Calu3 (cell line): ENCODE data around the gene CCDC32. TPM values are rescaled to one million over a fixed set of nuclear protein-coding genes. Genes with fewer than 3 reads are reported as not detected.

ENCODE experiments used
- BruUV-seq: library from RNA; stranded (reverse); fragments of 400-500 nt; replicated peaks from 2 replicates; lab custom pipeline; 2021; lab: Mats Ljungman, UMichigan
- CTCF ChIA-PET: fragments of 300-600 bp; sonication (Branson Sonifier 250); formaldehyde crosslinking; loops from one replicate; lab custom pipeline; 2022; ENCODE audit warnings: antibody characterized with exemption; lab: Charles Lee
- DNase-seq: peaks from one replicate; pipeline ENCODE4 v3.0.0; 2022
- H3K27ac Mint-ChIP-seq: one replicate; pipeline ENCODE4 v1.8.0; 2022; ENCODE audit warnings: mixed read lengths; ENCODE audit not compliant: unreplicated experiment
- H3K27me3 Mint-ChIP-seq: one replicate; pipeline ENCODE4 v1.8.0; 2022; ENCODE audit warnings: mixed read lengths; ENCODE audit not compliant: unreplicated experiment
- H3K36me3 Mint-ChIP-seq: one replicate; pipeline ENCODE4 v1.8.0; 2022; ENCODE audit warnings: mild to moderate bottlenecking, moderate library complexity, mixed read lengths; ENCODE audit not compliant: insufficient read depth, unreplicated experiment
- H3K4me1 Mint-ChIP-seq: one replicate; pipeline ENCODE4 v1.8.0; 2022; ENCODE audit warnings: mild to moderate bottlenecking, low read depth, mixed read lengths; ENCODE audit not compliant: unreplicated experiment
- H3K4me3 Mint-ChIP-seq: one replicate; pipeline ENCODE4 v1.8.0; 2022; ENCODE audit warnings: mild to moderate bottlenecking, low read depth, moderate library complexity, mixed read lengths; ENCODE audit not compliant: unreplicated experiment
- H3K9me3 Mint-ChIP-seq: one replicate; pipeline ENCODE4 v1.8.0; 2022; ENCODE audit warnings: low read depth, mixed read lengths; ENCODE audit not compliant: unreplicated experiment
- intact Hi-C: fragments of 100-400 bp; cut with micrococcal nuclease; formaldehyde crosslinking; loops from one replicate; pipeline ENCODE4 v1.10.0; 2022; ENCODE audit not compliant: unreplicated experiment
- total RNA-seq: library from RNA; stranded (reverse); gene quantifications from 2 replicates; pipeline ENCODE4 v1.2.3, GENCODE V29; 2022
- TF ChIP-seq, protein P1 (sequence below): fragments of 200-600 bp; IDR thresholded peaks from one replicate; pipeline ENCODE4 v1.8.0; 2022; ENCODE audit warnings: antibody characterized with exemption; ENCODE audit not compliant: unreplicated experiment

CCDC32 gene
- total RNA-seq, 1 experiment from 2014 or later = 13.6 TPM

DNA sequence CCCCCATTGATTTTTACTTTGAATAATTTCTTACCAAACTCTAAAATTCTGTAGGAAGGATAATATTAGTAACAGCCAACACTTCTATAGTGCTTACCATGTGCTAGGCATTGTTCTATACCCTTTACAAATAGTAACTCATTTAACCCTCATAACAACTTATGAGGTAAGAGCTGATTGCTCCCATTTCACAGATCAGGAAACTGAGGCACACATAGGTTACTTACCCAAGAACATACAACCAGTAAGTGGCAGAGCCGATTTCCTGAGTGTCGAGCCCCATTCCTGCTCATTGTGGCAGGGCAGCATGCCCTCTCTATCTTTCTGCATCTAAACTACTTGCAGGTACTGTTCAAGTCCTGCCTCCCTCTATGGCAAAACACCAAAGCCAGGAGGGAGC lies 9.0 kb downstream of the CCDC32 start:
- no peak for DNase-seq
- Mint-ChIP-seq H3K27me3 (no peaks in the 10 kb centered on the region), H3K27ac (no peak overlapping the region), H3K4me1 (no peaks in the 10 kb centered on the region), H3K36me3 (no peaks in the 10 kb centered on the region), H3K9me3 (no peaks in the 10 kb centered on the region), H3K4me3 (no peak overlapping the region)
- TF ChIP-seq, protein P1, sequence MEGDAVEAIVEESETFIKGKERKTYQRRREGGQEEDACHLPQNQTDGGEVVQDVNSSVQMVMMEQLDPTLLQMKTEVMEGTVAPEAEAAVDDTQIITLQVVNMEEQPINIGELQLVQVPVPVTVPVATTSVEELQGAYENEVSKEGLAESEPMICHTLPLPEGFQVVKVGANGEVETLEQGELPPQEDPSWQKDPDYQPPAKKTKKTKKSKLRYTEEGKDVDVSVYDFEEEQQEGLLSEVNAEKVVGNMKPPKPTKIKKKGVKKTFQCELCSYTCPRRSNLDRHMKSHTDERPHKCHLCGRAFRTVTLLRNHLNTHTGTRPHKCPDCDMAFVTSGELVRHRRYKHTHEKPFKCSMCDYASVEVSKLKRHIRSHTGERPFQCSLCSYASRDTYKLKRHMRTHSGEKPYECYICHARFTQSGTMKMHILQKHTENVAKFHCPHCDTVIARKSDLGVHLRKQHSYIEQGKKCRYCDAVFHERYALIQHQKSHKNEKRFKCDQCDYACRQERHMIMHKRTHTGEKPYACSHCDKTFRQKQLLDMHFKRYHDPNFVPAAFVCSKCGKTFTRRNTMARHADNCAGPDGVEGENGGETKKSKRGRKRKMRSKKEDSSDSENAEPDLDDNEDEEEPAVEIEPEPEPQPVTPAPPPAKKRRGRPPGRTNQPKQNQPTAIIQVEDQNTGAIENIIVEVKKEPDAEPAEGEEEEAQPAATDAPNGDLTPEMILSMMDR = no peak
- BruUV-seq = no TSS peak
- intact Hi-C loops = no loop called here
- CTCF ChIA-PET = no interaction called here

DNA sequence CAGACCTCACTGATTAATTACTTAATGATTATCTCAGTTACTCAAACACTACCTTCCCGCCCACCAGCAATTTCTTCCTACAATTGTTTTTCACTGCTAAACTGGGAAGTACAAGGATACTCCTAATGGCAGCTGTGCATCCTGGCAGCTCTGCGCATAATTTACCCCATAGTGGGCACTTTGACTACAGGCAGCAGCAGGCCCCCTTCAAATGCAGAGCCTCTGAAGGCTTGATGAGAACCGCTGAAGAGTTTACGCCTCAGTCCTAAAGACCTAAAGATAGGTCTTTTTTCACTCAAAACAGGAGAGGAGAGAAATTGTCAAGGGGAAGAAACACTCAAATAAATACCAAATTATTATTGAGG lies 10.7 kb downstream of the CCDC32 start:
- H3K4me1 Mint-ChIP-seq = no peaks in the 10 kb centered on the region
- TF ChIP-seq, protein P1 = no peak
- H3K27ac Mint-ChIP-seq = no peak overlapping the region
- no peak for DNase-seq
- H3K9me3 Mint-ChIP-seq = no peaks in the 10 kb centered on the region
- CTCF ChIA-PET = no interaction called here
- no peaks in the 10 kb centered on the region for H3K36me3 Mint-ChIP-seq
- no TSS peak for BruUV-seq
- intact Hi-C loops = no loop called here
- no peaks in the 10 kb centered on the region for H3K27me3 Mint-ChIP-seq
- H3K4me3 Mint-ChIP-seq = no peak overlapping the region

DNA sequence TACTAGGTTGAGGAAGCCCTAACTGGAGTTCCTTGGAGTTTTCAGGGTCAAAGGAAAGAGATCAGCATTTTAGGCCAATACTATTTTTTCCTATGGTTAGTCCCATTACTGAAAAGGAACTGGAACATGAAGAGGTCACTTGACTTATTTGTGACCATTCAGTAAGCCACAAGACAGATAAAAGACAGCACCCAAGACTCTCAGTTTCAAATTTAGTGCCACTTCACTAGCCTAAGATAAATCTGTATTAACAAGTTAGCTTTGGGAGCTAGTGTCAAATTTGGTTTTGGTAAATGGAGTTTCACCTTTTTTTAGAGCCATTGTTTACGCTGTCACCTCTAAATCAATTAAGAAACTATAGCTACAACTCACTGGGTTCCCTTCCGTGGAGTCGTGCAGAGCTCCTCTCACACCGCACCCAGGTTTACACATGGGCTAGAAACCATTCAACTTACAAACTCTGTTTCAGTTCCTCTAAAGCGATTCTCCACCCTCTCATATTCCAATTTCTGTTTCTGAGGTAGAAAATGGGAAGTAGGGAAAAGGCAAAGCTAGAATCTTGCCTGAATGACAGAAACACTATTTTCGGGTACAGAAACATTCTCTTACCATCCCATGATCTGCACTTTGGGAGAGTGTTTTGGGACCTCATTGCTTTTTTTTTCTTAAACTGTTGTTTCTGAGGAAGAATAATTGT lies 14.4 kb downstream of the CCDC32 start:
- H3K9me3 Mint-ChIP-seq = no peaks in the 10 kb centered on the region
- BruUV-seq = no TSS peak
- CTCF ChIA-PET = interaction anchor here (0.5 kb wide), 1 partner anchor 156 kb away, joined by 6 read pairs; no protein-coding TSS in a partner anchor

DNA sequence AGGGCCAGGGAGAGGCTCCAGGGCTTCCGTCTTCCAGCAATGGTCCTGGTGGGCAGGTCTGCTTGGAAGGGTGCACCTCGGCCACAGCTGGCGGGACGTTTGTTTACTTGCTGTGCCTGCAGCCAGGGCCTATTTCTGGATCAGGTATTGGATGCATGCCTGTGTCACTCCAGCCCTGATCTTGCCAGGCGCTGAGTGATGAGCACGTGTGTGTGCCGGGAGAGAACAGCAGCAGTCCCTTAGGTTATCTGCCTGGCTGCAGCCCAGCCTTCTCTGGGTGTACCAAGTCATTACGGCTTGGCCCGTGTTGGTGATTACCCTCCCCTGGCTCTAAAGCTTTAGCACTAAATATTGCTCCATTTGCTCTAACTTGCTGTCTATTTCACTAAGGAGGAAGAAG lies 14.9 kb downstream of the CCDC32 start:
- BruUV-seq = no TSS peak
- intact Hi-C loops = no loop called here
- CTCF ChIA-PET = no interaction called here
- Mint-ChIP-seq H3K4me3 (no peak overlapping the region), H3K27ac (no peak overlapping the region), H3K36me3 (no peaks in the 10 kb centered on the region), H3K27me3 (no peaks in the 10 kb centered on the region), H3K9me3 (no peaks in the 10 kb centered on the region), H3K4me1 (no peaks in the 10 kb centered on the region)
- TF ChIP-seq, protein P1 = no peak
- DNase-seq = no peak

More for the DNA sequence above, 14.4 kb downstream of the CCDC32 start:
- Mint-ChIP-seq H3K4me1 (no peaks in the 10 kb centered on the region), H3K4me3 (no peak overlapping the region), H3K36me3 (no peaks in the 10 kb centered on the region), H3K27ac (no peak overlapping the region), H3K27me3 (no peaks in the 10 kb centered on the region)
- intact Hi-C loops = no loop called here
- TF ChIP-seq, protein P1 = no peak
- no peak for DNase-seq
